Left renal pelvis (tissue), 4 donors: ENCODE measurements around the gene NPIPB9. TPM values are rescaled to one million over a fixed set of nuclear protein-coding genes. Genes with fewer than 3 reads are reported as not detected.

ENCODE experiments used
- DNase-seq, 4 donors: peaks; one replicate each; pipeline ENCODE4 v3.0.0-alpha.2; 2013; ENCODE audit warnings: low read depth in 4 of 4, low spot score in 3 of 4
- polyA plus RNA-seq, 4 donors: library from polyadenylated mRNA; unstranded; fragments of 120-200 nt; gene quantifications; one replicate each; pipeline ENCODE4 v1.2.1, GENCODE V29; 2013; ENCODE audit not compliant: insufficient read length in 4 of 4

Gene NPIPB9
- polyA plus RNA-seq, 4 donors: 0.70 to 3.8 (median 1.9) TPM

GRCh38 chr16:28821874-28822519 is 70.4 kb downstream of the NPIPB9 start:
- no peak for DNase-seq

Other genes with a start within 250 kb of the NPIPB9 start
- not detected for gene IL27, start 245.0 kb upstream of the NPIPB9 start, polyA plus RNA-seq
- 10 to 100 TPM; 11.7 to 84.7 (median 12.3) TPM for gene NUPR1, start 212.8 kb upstream of the NPIPB9 start, polyA plus RNA-seq
- gene SGF29, start 197.9 kb upstream of the NPIPB9 start, polyA plus RNA-seq: 10 to 100 TPM; 20.1 to 25.4 (median 20.9) TPM
- gene SULT1A2, start 154.7 kb upstream of the NPIPB9 start, polyA plus RNA-seq: 1 to 10 TPM in 3 of 4 donors, under 1 TPM in 1; 0.73 to 2.2 (median 1.9) TPM
- gene SULT1A1, start 141.7 kb upstream of the NPIPB9 start, polyA plus RNA-seq: 10 to 100 TPM; 17.9 to 26.6 (median 24.4) TPM
- 1 to 10 TPM in 1 of 4 donors, under 1 TPM in 1, not detected in 2; 0.40 to 2.6 TPM for gene NPIPB8, start 113.7 kb upstream of the NPIPB9 start, polyA plus RNA-seq
- gene EIF3C, start 40.3 kb upstream of the NPIPB9 start, polyA plus RNA-seq: 100 to 1,000 TPM; 373 to 630 (median 499) TPM
- 100 to 1,000 TPM in 2 of 4 donors, 10 to 100 TPM in 2; 88.4 to 148 (median 100) TPM for gene ATXN2L, start 71.2 kb downstream of the NPIPB9 start, polyA plus RNA-seq
- 100 to 1,000 TPM; 113 to 227 (median 198) TPM for gene TUFM, start 94.6 kb downstream of the NPIPB9 start, polyA plus RNA-seq
- 10 to 100 TPM; 58.4 to 92.1 (median 62.9) TPM for gene SH2B1, start 112.1 kb downstream of the NPIPB9 start, polyA plus RNA-seq
- gene ATP2A1, start 126.7 kb downstream of the NPIPB9 start, polyA plus RNA-seq: 1 to 10 TPM; 2.5 to 6.4 (median 3.3) TPM
- 10 to 100 TPM; 15.7 to 34.4 (median 17.6) TPM for gene RABEP2, start 173.5 kb downstream of the NPIPB9 start, polyA plus RNA-seq
- gene CD19, start 180.2 kb downstream of the NPIPB9 start, polyA plus RNA-seq: 1 to 10 TPM; 1.3 to 5.3 (median 3.7) TPM
- 10 to 100 TPM; 27.5 to 65.1 (median 40.5) TPM for gene NFATC2IP, start 199.2 kb downstream of the NPIPB9 start, polyA plus RNA-seq
- gene SPNS1, start 223.0 kb downstream of the NPIPB9 start, polyA plus RNA-seq: 10 to 100 TPM; 27.3 to 57.9 (median 37.7) TPM
- gene LAT, start 233.3 kb downstream of the NPIPB9 start, polyA plus RNA-seq: 1 to 10 TPM; 4.7 to 9.9 (median 5.9) TPM